Measurements from ENCODE around the gene KLF1.
A peak's percentile ranks its signal among the peaks of the same experiment; 100 is the strongest.
"Not testable (repeated sequence)": the region's sequence is repeated elsewhere in the genome, so short reads cannot be mapped to it uniquely, and the experiment has no call there.

KLF1 gene

DNA sequence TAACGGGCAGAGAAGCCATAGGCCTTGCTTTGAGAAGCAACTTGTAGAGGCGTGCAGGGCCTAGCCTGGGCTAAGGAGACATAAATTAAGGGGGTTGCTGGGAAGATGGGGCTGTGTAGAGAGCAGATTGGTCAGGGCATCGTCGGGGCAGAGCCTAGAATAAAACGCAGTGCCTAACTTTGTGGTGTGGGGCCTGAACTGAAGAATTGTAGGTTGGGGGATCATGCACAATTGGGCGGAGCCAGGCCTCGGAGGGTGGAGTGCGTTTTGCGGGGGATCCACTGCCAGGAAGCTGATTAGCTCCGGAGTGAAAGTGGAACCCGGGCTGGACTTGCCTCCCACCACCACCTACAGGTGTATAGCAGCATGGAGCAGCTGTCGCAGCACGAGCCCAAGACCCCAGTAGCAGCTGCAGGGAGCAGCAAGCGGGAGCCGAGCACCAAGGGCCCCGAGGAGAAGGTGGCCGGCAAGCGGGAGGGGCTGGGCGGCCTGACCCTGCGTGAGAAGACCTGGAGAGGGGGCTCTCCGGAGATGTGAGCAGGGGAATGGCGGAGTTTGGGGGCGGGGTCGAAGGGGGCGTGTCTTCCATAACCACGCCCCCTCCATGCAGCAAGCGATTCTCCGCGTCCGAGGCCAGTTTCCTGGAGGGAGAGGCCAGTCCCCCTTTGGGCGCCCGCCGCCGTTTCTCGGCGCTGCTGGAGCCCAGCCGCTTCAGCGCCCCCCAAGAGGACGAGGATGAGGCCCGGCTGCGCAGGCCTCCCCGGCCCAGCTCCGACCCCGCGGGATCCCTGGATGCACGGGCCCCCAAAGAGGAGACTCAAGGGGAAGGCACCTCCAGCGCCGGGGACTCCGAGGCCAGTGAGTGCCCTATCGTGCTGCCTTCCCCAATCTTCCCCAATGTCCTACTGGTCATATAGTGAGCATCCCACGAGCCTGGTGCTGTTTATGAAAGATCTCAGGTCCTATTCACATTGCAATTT, 19.6 kb downstream of the KLF1 start:
- DNase-seq, result peak in 13 of 56 donors; percentile 2 to 49 (median 22)

- no peak for DNase-seq
Observed at GRCh38 chr19:12866416-12867119, 20.4 kb downstream of the KLF1 start.

DNA sequence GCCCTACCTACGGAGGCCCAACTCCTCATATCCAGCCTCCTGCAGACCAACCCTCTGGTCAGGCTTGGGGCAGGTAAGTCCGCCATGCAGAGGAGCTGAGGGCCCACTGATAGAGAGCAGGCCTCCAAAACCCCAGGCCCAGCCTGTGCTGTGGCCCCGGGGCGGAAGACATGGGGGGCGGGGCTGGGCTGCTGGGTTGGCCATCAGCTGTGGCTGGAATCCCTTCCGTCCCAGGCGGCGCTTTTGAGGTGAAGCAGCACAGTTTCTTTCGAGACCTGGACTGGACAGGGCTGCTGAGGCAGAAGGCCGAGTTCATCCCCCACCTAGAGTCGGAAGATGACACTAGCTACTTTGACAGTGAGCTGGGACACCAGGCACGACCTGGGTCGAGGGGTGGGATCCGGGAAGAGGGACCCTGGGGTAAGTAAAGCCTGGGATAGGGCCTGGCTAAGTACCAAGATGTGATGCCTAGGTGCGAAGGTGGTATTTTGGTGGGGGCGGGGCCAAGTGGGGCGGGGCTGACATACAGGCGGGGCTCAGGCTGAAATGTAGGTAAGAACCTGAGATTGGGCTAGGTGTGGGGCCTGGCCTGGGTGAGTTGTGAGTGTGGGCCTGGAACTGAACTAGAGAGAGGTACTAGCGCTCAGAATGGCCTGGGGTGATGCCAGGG, 21.1 kb downstream of the KLF1 start:
- no peak for DNase-seq

- DNase-seq, result no peak
Observed at GRCh38 chr19:12864721-12865715, 22.0 kb downstream of the KLF1 start.

- no peak for DNase-seq
Observed at GRCh38 chr19:12864143-12864542, 22.9 kb downstream of the KLF1 start.

DNA sequence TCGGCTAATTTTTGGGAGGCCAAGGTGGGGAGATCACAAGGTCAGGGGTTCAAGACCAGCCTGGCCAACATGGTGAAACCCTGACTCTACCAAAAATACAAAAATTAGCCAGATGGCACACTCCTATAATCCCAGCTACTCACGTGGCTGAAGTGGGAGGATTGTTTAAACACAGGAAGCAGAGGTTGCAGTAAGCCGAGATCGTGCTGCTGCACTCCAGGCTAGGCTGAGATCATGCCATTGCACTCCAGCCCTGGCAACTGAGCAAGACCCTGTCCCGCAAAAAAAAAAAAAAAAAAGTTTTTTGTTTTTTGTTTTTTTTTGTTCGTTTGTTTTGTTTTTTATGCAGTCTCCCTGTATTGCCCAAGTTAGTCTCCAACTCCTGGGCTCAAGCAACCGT, 27.5 kb downstream of the KLF1 start:
- no peak for DNase-seq

- no peak for DNase-seq
Observed at GRCh38 chr19:12858041-12858928, 28.7 kb downstream of the KLF1 start.

GRCh38 chr19:12856653-12857052, 30.3 kb downstream of the KLF1 start:
- DNase-seq, result no peak

DNA sequence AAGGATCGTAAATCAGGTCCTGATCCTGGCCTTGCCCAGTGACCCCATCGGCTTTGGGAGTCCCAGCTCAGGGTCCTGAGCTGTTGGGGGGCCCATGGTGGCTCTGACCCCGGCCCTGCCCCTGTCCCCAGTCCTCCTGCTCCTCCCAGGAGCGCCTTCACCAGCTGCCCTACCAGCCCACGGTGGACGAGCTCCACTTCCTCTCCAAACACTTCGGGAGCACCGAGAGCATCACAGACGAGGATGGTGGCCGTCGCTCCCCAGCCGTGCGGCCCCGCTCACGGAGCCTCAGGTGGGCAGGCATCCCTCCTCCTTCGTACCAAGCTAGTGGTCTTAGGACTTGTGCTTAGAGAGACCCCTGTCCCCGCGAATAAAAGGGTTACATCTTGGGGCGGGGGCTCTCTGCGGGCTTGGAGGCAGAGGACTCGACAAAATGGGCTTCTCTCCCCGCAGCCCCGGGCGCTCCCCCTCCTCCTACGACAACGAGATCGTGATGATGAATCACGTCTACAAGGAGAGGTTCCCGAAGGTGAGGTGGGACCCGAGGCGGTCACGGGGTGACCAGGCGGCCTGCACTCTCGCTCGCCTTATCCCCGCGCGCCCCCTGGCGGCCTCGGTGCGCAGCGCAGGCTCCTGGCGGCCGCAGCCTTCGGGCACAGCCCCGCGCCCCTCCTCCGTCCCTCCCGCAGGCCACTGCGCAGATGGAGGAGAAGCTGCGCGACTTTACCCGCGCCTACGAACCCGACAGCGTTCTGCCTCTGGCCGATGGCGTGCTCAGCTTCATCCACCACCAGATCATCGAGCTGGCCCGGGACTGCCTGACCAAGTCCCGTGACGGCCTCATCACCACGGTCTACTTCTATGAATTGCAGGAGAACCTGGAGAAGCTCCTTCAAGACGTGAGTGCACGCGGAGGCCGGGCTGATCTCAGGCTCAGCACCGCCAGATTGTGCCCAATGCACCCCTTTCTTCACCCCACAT, 39.6 kb downstream of the KLF1 start:
- peak in 50 of 56 donors; percentile 15 to 89 (median 60) for DNase-seq

- not testable (repeated sequence) for DNase-seq
Observed at GRCh38 chr19:12846613-12847012, 40.4 kb downstream of the KLF1 start.

- DNase-seq, result no peak
Observed at GRCh38 chr19:12843999-12844732, 42.8 kb downstream of the KLF1 start.

DNA sequence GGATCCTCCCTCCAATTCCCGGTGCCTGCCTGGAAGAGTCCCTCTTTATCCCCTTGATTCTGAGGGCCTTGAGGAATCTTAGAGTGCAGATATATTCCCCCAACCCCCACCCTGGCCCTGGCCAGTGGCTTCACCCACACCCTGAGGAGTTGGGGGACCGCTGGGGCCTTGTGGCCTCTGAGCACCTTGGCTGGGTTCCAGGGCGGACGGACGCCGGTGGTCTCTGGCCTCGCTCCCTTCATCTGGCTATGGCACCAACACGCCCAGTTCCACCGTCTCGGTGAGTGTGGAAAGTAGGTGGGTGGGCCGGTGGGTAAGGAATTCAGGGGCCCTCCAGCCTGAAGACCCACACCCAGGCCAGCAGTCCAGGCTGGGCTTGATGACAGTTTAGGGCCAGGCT, 43.7 kb downstream of the KLF1 start:
- DNase-seq, result no peak

DNA sequence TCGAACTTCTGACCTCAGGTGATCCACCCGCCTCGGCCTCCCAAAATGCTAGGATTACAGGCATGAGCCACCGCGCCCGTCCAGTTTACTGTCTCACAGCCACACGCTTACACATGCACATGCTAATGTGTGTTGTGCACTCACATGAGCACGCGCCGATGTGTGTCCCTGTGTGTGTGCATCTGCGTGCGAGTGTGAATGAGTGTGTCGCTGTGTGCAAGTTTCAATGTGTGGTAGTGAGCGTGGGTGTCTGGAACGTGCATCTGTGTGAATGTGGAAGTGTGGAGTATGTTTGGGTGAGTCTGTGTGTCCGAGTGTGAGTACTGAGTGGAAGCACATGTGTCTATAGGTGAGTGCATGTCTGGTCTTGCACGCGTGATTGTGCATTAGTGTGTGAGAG, 44.5 kb downstream of the KLF1 start:
- no peak for DNase-seq

DNA sequence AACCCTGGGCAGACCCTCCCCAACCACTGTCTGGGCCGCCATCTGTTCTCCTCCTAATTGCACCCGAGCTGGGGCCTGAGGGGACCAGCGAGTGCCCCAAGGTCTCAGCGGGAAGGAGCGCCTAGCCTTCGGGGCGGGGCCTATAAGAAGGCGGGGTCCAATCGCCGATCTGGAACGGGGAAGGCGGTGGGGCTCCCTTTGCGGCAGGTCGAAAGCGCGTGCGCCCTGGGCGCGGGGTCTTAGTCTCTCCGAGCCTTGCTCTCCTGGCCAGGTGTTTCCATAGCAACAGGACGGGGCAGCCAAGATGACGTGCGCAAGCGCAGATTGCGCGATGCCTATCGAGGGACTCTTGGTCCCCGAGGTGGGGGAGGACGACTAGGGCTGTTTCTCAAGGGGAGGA, 45.9 kb downstream of the KLF1 start:
- peak in 14 of 56 donors; percentile 5 to 52 (median 21) for DNase-seq

DNA sequence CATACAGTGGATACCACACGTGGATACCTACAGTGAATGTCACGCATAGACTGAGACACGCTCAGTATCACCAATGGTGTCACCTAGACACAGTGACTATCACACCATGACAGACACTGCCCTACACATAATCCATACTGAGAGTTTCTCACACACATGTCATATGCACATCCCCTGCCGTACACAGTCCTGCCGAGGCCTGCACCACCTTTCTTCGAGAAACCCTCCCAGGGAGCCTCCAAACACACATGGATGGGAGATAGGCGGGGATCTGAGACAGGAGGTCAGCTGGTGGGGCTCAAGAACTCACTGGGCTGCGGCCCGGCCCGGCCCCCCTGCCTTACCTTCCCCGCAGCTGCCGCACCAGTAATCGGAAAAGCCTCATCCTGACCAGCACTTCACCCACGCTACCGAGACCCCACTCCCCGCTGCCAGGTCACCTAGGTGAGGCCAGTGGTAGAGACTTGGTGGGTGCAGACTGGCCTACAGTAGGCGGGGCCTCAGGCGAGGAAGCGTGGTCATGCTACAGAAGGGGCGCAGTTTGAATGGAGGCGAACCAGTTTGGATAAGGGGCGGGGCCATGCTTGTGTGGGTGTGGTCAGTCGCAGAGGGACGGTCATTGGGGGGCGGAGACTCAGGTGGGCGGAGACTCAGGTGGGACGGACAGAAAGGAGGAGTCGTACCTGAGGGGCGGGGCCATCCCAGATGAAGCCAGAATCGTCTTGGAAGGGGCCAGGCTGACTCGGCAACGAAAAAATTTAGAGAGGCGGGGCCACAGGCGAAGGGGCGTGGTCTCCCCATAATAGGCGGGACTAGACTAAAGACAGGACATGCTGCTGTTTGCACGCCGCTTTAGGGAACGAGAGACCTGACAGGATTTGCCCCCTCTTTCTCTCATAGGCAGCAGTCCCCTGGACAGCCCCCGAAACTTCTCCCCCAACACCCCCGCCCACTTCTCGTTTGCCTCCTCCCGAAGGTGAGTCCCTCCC, 46.6 kb downstream of the KLF1 start:
- DNase-seq, result peak in 32 of 56 donors; percentile 13 to 82 (median 37)
